ENCODE measurements around the gene TPPP2. TPM values are rescaled to one million over a fixed set of nuclear protein-coding genes. Genes with fewer than 3 reads are reported as not detected.

Gene TPPP2
- total and polyA plus RNA-seq, 10 of the 15 experiments (the other 5 are each of a cell fraction or from before 2014, with no cell fraction given): not detected

DNA sequence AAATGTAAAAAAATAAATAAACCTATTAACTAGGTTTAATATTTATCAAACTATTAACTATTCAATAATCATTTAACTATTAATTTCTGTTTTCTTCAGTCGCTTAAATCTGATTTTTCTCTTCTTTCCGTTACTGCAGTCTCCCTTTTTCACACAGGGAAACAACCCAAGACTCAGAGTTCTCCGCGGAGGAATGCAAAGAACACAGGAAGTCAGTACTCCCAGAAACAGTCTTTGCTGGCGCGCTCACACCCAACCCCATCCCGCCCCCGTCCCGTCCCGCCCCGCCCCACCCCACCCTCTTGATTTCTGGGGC, 40.6 kb upstream of the TPPP2 start:
- DNase-seq (ENCODE audit: low read depth, low spot score) (no peak), ATAC-seq (no peak), FAIRE-seq (no peak)
- CTCF ChIA-PET: interaction anchor here (1.1 kb wide), 1 partner anchor 17 kb away, joined by 5 read pairs; no protein-coding TSS in a partner anchor
- RAD21 ChIA-PET (ENCODE audit: unreplicated experiment): no interaction called here
- Histone ChIP-seq H3K4me2 (ENCODE audit: control insufficient read depth, insufficient read depth) (peak overlapping the region; percentile 80), H3K9ac (ENCODE audit: control insufficient read depth, insufficient read depth, low read length) (peak overlapping the region; percentile 25), H3K27ac (ENCODE audit: control insufficient read depth, insufficient read depth) (peak overlapping the region; percentile 43; the same call in 1 of the 2 replicates), H3K9me3 (replicated peaks; ENCODE audit: control insufficient read depth, insufficient read depth, low read length) (no peaks in the 10 kb centered on the region), H3K4me1 (ENCODE audit: control insufficient read depth, insufficient read depth, low read length) (peaks cover 5% of the 10 kb centered on the region), H2AFZ (ENCODE audit: control insufficient read depth, low read depth, low read length) (peak overlapping the region; percentile 84), H3K4me3 (no peak overlapping the region), H3K27me3 (replicated peaks in 1 of 2; ENCODE audit: control insufficient read depth in 2 of 2, insufficient read depth in 2 of 2, low read length in 1 of 2) (no peaks in the 10 kb centered on the region), H3K36me3 (ENCODE audit: control insufficient read depth in 2 of 2, insufficient read depth in 2 of 2, low read length in 1 of 2) (peaks cover under 1 to 5% of the 10 kb centered on the region in 2 experiments; a peak in 1 of 4 replicates), H3K79me2 (ENCODE audit: control insufficient read depth, insufficient read depth, low read length) (peaks cover 16% of the 10 kb centered on the region), H4K20me1 (ENCODE audit: control insufficient read depth, insufficient read depth) (no peaks in the 10 kb centered on the region)
- no peak for TF ChIP-seq CREM (IDR thresholded peaks at IDR 0.05; ENCODE audit: low read depth)
- peak; percentile 8; the same call in 1 of the 3 replicates for TF ChIP-seq POU2F2 (IDR thresholded peaks at IDR 0.05; ENCODE audit: borderline replicate concordance, low read depth, low read length)
- TF ChIP-seq EGR1 (IDR thresholded peaks at IDR 0.05; ENCODE audit: borderline replicate concordance in 1 of 2, low read depth in 2 of 2, low read length in 2 of 2): peak in 1 of 2 experiments; percentile 37; a peak in 1 of 3 replicates
- no peak for TF ChIP-seq IRF4 (IDR thresholded peaks at IDR 0.05; ENCODE audit: low read depth, low read length)
- POLR2A ChIA-PET: no interaction called here
- in situ Hi-C loops (cut with MboI) (no loop called here), intact Hi-C loops (cut with micrococcal nuclease; ENCODE audit: unreplicated experiment) (no loop called here)
- no TSS peak for BruUV-seq (replicated peaks)
- under 1% methylated on average over 11 of the region's 11 CpGs for WGBS (ENCODE audit: insufficient coverage, insufficient replicate concordance, low lambda C conversion rate, missing lambda C conversion rate)
- SMC1A ChIA-PET (ENCODE audit: uncharacterized antibody, unreplicated experiment): no interaction called here

DNA sequence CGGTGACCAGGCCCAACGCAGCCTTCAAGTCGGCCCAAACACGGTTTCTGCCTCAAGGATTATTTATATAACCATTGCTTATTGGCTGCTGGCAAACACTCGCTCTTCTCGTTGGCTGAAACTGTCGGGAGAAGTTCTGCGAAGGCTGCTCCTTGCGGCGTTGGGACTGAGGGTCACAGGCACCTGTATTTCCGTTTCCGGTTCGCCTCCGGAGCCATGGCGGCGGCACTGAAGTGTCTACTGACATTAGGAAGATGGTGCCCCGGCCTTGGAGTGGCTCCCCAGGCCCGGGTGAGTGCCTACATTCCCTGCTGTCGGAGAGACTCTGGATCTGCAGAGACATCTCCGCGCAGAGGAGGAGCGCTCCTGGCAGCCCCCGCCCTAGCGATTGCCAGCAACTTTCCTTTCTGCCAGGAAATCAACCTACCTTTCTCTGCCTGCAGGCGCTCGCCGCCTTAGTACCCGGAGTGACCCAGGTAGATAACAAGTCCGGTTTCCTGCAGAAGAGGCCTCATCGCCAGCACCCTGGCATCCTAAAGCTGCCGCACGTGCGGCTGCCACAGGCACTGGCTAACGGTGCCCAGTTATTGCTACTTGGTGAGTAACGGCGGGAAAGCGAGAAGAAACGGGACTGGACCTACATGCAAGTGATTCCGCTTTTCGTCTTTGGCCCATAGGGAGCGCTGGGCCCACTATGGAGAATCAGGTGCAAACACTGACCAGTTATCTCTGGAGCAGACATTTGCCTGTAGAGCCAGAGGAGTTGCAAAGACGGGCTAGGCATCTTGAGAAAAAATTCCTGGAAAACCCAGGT, 40.0 kb upstream of the TPPP2 start, which contains the start of gene METTL17:
Gene METTL17, plus strand, starts transcription at position 194 of the 814 bp plus-strand sequence. Its CDS starts 23 bp downstream, at position 217.
- Histone ChIP-seq H3K4me3 (peak within 1 kb of the TSS; percentile 81), H3K4me1 (ENCODE audit: control insufficient read depth, insufficient read depth, low read length) (peaks cover 5% of the 10 kb centered on the region), H3K9ac (ENCODE audit: control insufficient read depth, insufficient read depth, low read length) (peak within 1 kb of the TSS; percentile 88), H4K20me1 (ENCODE audit: control insufficient read depth, insufficient read depth) (no peaks in the 10 kb centered on the region), H2AFZ (ENCODE audit: control insufficient read depth, low read depth, low read length) (peak within 1 kb of the TSS; percentile 93), H3K27me3 (replicated peaks in 1 of 2; ENCODE audit: control insufficient read depth in 2 of 2, insufficient read depth in 2 of 2, low read length in 1 of 2) (no peaks in the 10 kb centered on the region), H3K79me2 (ENCODE audit: control insufficient read depth, insufficient read depth, low read length) (peaks cover 16% of the 10 kb centered on the region), H3K9me3 (replicated peaks; ENCODE audit: control insufficient read depth, insufficient read depth, low read length) (no peaks in the 10 kb centered on the region), H3K4me2 (ENCODE audit: control insufficient read depth, insufficient read depth) (peak within 1 kb of the TSS; percentile 94), H3K27ac (ENCODE audit: control insufficient read depth, insufficient read depth) (peak within 1 kb of the TSS; percentile 79), H3K36me3 (ENCODE audit: control insufficient read depth in 2 of 2, insufficient read depth in 2 of 2, low read length in 1 of 2) (peaks cover 4 to 5% of the 10 kb centered on the region in 2 experiments; a peak in 3 of 4 replicates)
- POLR2A ChIA-PET: no interaction called here
- RAD21 ChIA-PET (ENCODE audit: unreplicated experiment): no interaction called here
- SMC1A ChIA-PET (ENCODE audit: uncharacterized antibody, unreplicated experiment): no interaction called here
- CTCF ChIA-PET: interaction anchor here (1.3 to 2.1 kb wide), 2 partner anchors 15 to 23 kb away, joined by 3 to 5 read pairs; no protein-coding TSS in a partner anchor
- FAIRE-seq: peak; percentile 92
- DNase-seq (ENCODE audit: low read depth, low spot score): peak; percentile 91
- in situ Hi-C loops (cut with MboI): no loop called here
- intact Hi-C loops (cut with micrococcal nuclease; ENCODE audit: unreplicated experiment): no loop called here
- whole genome bisulfite sequencing (ENCODE audit: insufficient coverage, insufficient replicate concordance, low lambda C conversion rate, missing lambda C conversion rate): 1% methylated on average over 42 of the region's 42 CpGs
- TSS peak; percentile 78 for BruUV-seq (replicated peaks)
- ATAC-seq: peak; percentile 98
- TF ChIP-seq NRF1 (conservative IDR thresholded peaks at IDR 0.05; ENCODE audit: low read depth, low read length): no peak
- TF ChIP-seq MYB (IDR thresholded peaks at IDR 0.05; ENCODE audit: borderline replicate concordance, low read depth, low read length): no peak
- TF ChIP-seq, protein P1, sequence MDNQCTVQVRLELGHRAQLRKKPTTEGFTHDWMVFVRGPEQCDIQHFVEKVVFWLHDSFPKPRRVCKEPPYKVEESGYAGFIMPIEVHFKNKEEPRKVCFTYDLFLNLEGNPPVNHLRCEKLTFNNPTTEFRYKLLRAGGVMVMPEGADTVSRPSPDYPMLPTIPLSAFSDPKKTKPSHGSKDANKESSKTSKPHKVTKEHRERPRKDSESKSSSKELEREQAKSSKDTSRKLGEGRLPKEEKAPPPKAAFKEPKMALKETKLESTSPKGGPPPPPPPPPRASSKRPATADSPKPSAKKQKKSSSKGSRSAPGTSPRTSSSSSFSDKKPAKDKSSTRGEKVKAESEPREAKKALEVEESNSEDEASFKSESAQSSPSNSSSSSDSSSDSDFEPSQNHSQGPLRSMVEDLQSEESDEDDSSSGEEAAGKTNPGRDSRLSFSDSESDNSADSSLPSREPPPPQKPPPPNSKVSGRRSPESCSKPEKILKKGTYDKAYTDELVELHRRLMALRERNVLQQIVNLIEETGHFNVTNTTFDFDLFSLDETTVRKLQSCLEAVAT (IDR thresholded peaks at IDR 0.05): peak; percentile 43; the same call in 1 of the 2 replicates
- no peak for TF ChIP-seq ESRRA (IDR thresholded peaks at IDR 0.05; ENCODE audit: low read length)
- no peak for TF ChIP-seq SMC3 (IDR thresholded peaks at IDR 0.05; ENCODE audit: borderline replicate concordance, low read length)
- no peak; the same call in 1 of the 2 replicates for TF ChIP-seq NFIC (IDR thresholded peaks at IDR 0.05; ENCODE audit: low read depth, low read length)
- TF ChIP-seq, protein P2, sequence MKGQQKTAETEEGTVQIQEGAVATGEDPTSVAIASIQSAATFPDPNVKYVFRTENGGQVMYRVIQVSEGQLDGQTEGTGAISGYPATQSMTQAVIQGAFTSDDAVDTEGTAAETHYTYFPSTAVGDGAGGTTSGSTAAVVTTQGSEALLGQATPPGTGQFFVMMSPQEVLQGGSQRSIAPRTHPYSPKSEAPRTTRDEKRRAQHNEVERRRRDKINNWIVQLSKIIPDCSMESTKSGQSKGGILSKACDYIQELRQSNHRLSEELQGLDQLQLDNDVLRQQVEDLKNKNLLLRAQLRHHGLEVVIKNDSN (IDR thresholded peaks at IDR 0.05; ENCODE audit: borderline replicate concordance, extremely low read length, insufficient read depth, low read depth, low read length): no peak
- no peak for TF ChIP-seq MYC (IDR thresholded peaks at IDR 0.05; ENCODE audit: insufficient read depth, insufficient read length, insufficient replicate concordance, low read length, severe bottlenecking)
- TF ChIP-seq ZNF384 (IDR thresholded peaks at IDR 0.05; ENCODE audit: borderline replicate concordance, low read depth, low read length): no peak
- TF ChIP-seq MTA2 (IDR thresholded peaks at IDR 0.05; ENCODE audit: low read depth): peak; percentile 85
- no peak for TF ChIP-seq STAT1 (conservative IDR thresholded peaks at IDR 0.05)

Measured in GM12878 (cell line).